GM23338 (cell line): ENCODE measurements around the gene CYP4F3. TPM values are rescaled to one million over a fixed set of nuclear protein-coding genes. Genes with fewer than 3 reads are reported as not detected.

Source experiments
- ATAC-seq: fragments of 200-7000 bp; cut with Tn5 transposase; 3 replicates; pipeline ENCODE4 v1.9.1; 2020
- DNase-seq: peaks from one replicate; pipeline ENCODE4 v3.0.0-alpha.2; 2015; ENCODE audit warnings: low spot score
- H2AFZ ChIP-seq: fragments of 200-600 bp; sonication (generic); 2 replicates; pipeline ENCODE4 v1.8.0; 2016; ENCODE audit warnings: antibody characterized with exemption, mild to moderate bottlenecking, moderate library complexity
- H3F3A ChIP-seq: fragments of 200-600 bp; sonication (generic); replicated peaks from 2 replicates; pipeline ENCODE4 v1.8.0; 2017; ENCODE audit warnings: antibody characterized with exemption, mixed run types, low read depth
- H3K27ac ChIP-seq: fragments of 200-600 bp; sonication (generic); 2 replicates; pipeline ENCODE4 v1.6.1; 2016; ENCODE audit warnings: low read depth
- H3K27me3 ChIP-seq: fragments of 200-600 bp; sonication (generic); 2 replicates; pipeline ENCODE4 v1.8.0; 2016; ENCODE audit warnings: mild to moderate bottlenecking, mixed run types, moderate library complexity; ENCODE audit not compliant: insufficient read depth
- H3K36me3 ChIP-seq: fragments of 200-600 bp; sonication (generic); 2 replicates; pipeline ENCODE4 v1.8.0; 2016; ENCODE audit warnings: mild to moderate bottlenecking; ENCODE audit not compliant: insufficient read depth
- H3K4me1 ChIP-seq: fragments of 200-600 bp; sonication (generic); 2 replicates; pipeline ENCODE4 v1.8.0; 2016; ENCODE audit warnings: mild to moderate bottlenecking, moderate library complexity; ENCODE audit not compliant: insufficient read depth
- H3K4me2 ChIP-seq: fragments of 200-600 bp; sonication (generic); 2 replicates; pipeline ENCODE4 v1.7.1; 2017; ENCODE audit warnings: mixed run types
- H3K4me3 ChIP-seq: fragments of 200-600 bp; sonication (generic); 2 replicates; pipeline ENCODE4 v1.6.1; 2016; ENCODE audit warnings: mixed run types
- H3K79me2 ChIP-seq: fragments of 200-600 bp; sonication (generic); replicated peaks from 2 replicates; pipeline ENCODE4 v1.8.0; 2017; ENCODE audit warnings: mild to moderate bottlenecking; ENCODE audit not compliant: insufficient read depth
- H3K9me2 ChIP-seq: fragments of 200-600 bp; sonication (generic); 2 replicates; pipeline ENCODE4 v1.8.0; 2017; ENCODE audit not compliant: insufficient read depth
- H4K20me1 ChIP-seq: fragments of 200-600 bp; sonication (generic); replicated peaks from 2 replicates; pipeline ENCODE4 v1.8.0; 2017; ENCODE audit warnings: mild to moderate bottlenecking; ENCODE audit not compliant: insufficient read depth
- H3K27ac Mint-ChIP-seq: 2 replicates; pipeline ENCODE4 v1.8.0; 2020; ENCODE audit warnings: inconsistent platforms, mild to moderate bottlenecking, moderate library complexity, mixed read lengths
- H3K27me3 Mint-ChIP-seq: 3 replicates; pipeline ENCODE4 v1.8.0; 2022; ENCODE audit warnings: low read depth, mild to moderate bottlenecking, moderate library complexity, mixed read lengths, inconsistent platforms; ENCODE audit not compliant: insufficient read depth, poor library complexity
- H3K36me3 Mint-ChIP-seq: 3 replicates; pipeline ENCODE4 v1.8.0; 2021; ENCODE audit warnings: low read depth, mild to moderate bottlenecking, inconsistent platforms, moderate library complexity, mixed read lengths
- H3K4me1 Mint-ChIP-seq: 3 replicates; pipeline ENCODE4 v1.8.0; 2020; ENCODE audit warnings: mild to moderate bottlenecking, inconsistent platforms, mixed read lengths
- H3K4me3 Mint-ChIP-seq: 3 replicates; pipeline ENCODE4 v1.8.0; 2021; ENCODE audit warnings: moderate library complexity, mild to moderate bottlenecking, inconsistent platforms, mixed read lengths
- H3K9me3 Mint-ChIP-seq: 3 replicates; pipeline ENCODE4 v1.8.0; 2020; ENCODE audit warnings: moderate library complexity, mild to moderate bottlenecking, inconsistent platforms, mixed read lengths
- CREB1 ChIP-seq: fragments of 250-450 bp; sonication (Bioruptor Pico); IDR thresholded peaks from 2 replicates; pipeline ENCODE4 v1.5.0; 2020; ENCODE audit warnings: low read depth, mild to moderate bottlenecking, moderate library complexity
- EZH2 ChIP-seq: fragments of 200-600 bp; sonication (generic); IDR thresholded peaks from one replicate; pipeline ENCODE4 v1.8.0; 2017; ENCODE audit warnings: antibody characterized with exemption, mild to moderate bottlenecking, low read depth; ENCODE audit not compliant: unreplicated experiment
- JUNB ChIP-seq: IDR thresholded peaks from one replicate; pipeline ENCODE4 v1.6.1; 2016; ENCODE audit warnings: antibody characterized with exemption; ENCODE audit not compliant: unreplicated experiment
- NANOG ChIP-seq: IDR thresholded peaks from 2 replicates; pipeline ENCODE4 v1.6.1; 2016; ENCODE audit warnings: antibody characterized with exemption, borderline replicate concordance
- POLR2AphosphoS5 ChIP-seq: IDR thresholded peaks from 2 replicates; pipeline ENCODE4 v1.6.1; 2016; ENCODE audit warnings: antibody characterized with exemption, low read depth
- REST ChIP-seq: IDR thresholded peaks from one replicate; pipeline ENCODE4 v1.6.1; 2018; ENCODE audit warnings: antibody characterized with exemption; ENCODE audit not compliant: unreplicated experiment
- ZNF331 ChIP-seq: fragments of 250-450 bp; sonication (Bioruptor Pico); IDR thresholded peaks from 2 replicates; pipeline ENCODE4 v1.5.0; 2020; ENCODE audit warnings: low read depth, mild to moderate bottlenecking, moderate library complexity
- ZNF462 ChIP-seq: fragments of 250-450 bp; sonication (Bioruptor Pico); IDR thresholded peaks from 2 replicates; pipeline ENCODE4 v1.5.0; 2020; ENCODE audit warnings: mild to moderate bottlenecking, moderate library complexity
- polyA plus RNA-seq: library from polyadenylated mRNA; unstranded; fragments of >200 nt; fragmentation: Nextera tagmentation; extraction: Ambion mirVana; gene quantifications from 2 replicates; pipeline ENCODE4 v1.2.1, GENCODE V29; 2016
- total RNA-seq: library from RNA; depleted of rRNA; stranded (reverse); fragments of >200 nt; shearing (Covaris generic); gene quantifications from 2 replicates; pipeline ENCODE4 v1.2.3, GENCODE V29; 2014
- TF ChIP-seq, protein P1 (sequence below): IDR thresholded peaks from 2 replicates; pipeline ENCODE4 v1.6.1; 2016; ENCODE audit warnings: antibody characterized with exemption

The CYP4F3 gene
- total and polyA plus RNA-seq, 2 experiments from 2014 or later: not detected

- peaks cover 64% of the 10 kb centered on the region for H3K36me3 Mint-ChIP-seq
Measured at GRCh38 chr19:15683411-15683810, 42.7 kb downstream of the CYP4F3 start.

GRCh38 chr19:15684828-15685227 lies 44.1 kb downstream of the CYP4F3 start:
- Mint-ChIP-seq H3K36me3 (peaks cover 54% of the 10 kb centered on the region), H3K4me3 (no peak overlapping the region), H3K9me3 (peaks cover 100% of the 10 kb centered on the region), H3K27ac (no peak overlapping the region), H3K27me3 (peaks cover 5% of the 10 kb centered on the region), H3K4me1 (no peaks in the 10 kb centered on the region)
- ATAC-seq (no peak), DNase-seq (no peak)
- Histone ChIP-seq H3K36me3 (no peaks in the 10 kb centered on the region), H3F3A (no peaks in the 10 kb centered on the region), H3K27me3 (no peaks in the 10 kb centered on the region), H3K4me1 (no peaks in the 10 kb centered on the region), H3K27ac (no peak overlapping the region), H4K20me1 (no peaks in the 10 kb centered on the region), H2AFZ (no peak overlapping the region), H3K4me3 (no peak overlapping the region), H3K79me2 (no peaks in the 10 kb centered on the region), H3K9me2 (no peaks in the 10 kb centered on the region), H3K4me2 (no peak overlapping the region)
- no peak for TF ChIP-seq ZNF462 (CRISPR knock-in tag)
- TF ChIP-seq, protein P1, sequence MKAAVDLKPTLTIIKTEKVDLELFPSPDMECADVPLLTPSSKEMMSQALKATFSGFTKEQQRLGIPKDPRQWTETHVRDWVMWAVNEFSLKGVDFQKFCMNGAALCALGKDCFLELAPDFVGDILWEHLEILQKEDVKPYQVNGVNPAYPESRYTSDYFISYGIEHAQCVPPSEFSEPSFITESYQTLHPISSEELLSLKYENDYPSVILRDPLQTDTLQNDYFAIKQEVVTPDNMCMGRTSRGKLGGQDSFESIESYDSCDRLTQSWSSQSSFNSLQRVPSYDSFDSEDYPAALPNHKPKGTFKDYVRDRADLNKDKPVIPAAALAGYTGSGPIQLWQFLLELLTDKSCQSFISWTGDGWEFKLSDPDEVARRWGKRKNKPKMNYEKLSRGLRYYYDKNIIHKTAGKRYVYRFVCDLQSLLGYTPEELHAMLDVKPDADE: no peak
- TF ChIP-seq EZH2: no peak
- TF ChIP-seq NANOG: no peak
- TF ChIP-seq ZNF331 (CRISPR knock-in tag): no peak
- no peak for TF ChIP-seq POLR2AphosphoS5
- no peak for TF ChIP-seq CREB1
- peak; percentile 42 for TF ChIP-seq REST

More at GRCh38 chr19:15683411-15683810, 42.7 kb downstream of the CYP4F3 start:
- no peak overlapping the region for H3K27ac Mint-ChIP-seq
- Histone ChIP-seq H2AFZ (no peak overlapping the region), H3K4me3 (no peak overlapping the region), H3K27ac (no peak overlapping the region), H3K4me1 (no peaks in the 10 kb centered on the region), H3K4me2 (no peak overlapping the region), H3F3A (no peaks in the 10 kb centered on the region), H4K20me1 (no peaks in the 10 kb centered on the region), H3K9me2 (no peaks in the 10 kb centered on the region), H3K27me3 (no peaks in the 10 kb centered on the region), H3K36me3 (no peaks in the 10 kb centered on the region; the same call in 1 of the 2 replicates), H3K79me2 (no peaks in the 10 kb centered on the region)
- H3K4me1 Mint-ChIP-seq: no peaks in the 10 kb centered on the region
- peaks cover 5% of the 10 kb centered on the region for H3K27me3 Mint-ChIP-seq
- H3K9me3 Mint-ChIP-seq: peaks cover 100% of the 10 kb centered on the region
- H3K4me3 Mint-ChIP-seq: no peak overlapping the region
- TF ChIP-seq JUNB: no peak
- ATAC-seq: no peak
- no peak for DNase-seq
